IPS-18c (cell line): ENCODE measurements around the gene GRIN2A.

Experiments used
- H3K4me3 ChIP-seq: 2 replicates; pipeline ENCODE4 v1.7.0; 2013; ENCODE audit warnings: low read depth, mild to moderate bottlenecking, low read length, moderate library complexity; ENCODE audit not compliant: insufficient read depth
- H3K9me3 ChIP-seq: one replicate; pipeline ENCODE4 v1.6.1; 2013; ENCODE audit warnings: mild to moderate bottlenecking, low read length, moderate library complexity; ENCODE audit not compliant: control insufficient read depth, insufficient read depth

Gene GRIN2A

DNA sequence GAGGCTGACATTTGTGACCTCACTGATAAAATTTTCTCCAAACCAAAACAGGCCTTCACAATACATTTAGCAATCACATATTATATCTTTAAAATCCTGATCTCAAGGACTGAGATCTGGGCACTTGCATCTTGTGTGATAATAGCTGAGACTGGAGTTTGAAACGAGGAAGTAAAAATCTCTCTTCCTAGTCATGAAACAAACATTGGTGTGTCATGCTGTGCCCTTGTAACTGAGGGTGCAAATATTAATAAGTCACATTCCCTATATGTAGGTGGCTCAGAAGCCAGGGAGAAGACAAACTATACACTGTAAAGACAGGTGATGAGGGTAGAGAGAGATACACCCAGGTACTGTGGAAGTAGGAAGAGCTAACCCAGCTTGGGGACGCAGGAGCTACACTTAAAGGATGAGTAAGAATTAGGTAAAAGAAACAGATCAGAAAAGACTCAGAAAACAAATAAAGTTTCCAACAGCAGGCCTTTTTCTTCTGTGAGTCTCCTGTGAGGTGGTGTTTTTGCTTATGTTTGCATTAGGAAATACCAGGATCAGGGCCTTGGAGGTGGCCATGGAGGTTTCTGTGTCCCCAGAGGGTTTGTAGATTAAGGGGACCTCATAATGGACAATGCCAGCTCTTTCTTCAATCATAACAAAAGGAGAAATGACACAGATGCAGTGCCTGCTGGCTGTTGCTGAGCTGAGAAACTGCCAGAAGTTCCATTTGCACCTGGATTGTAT, 335.7 kb downstream of the GRIN2A start:
- no peak overlapping the region for H3K4me3 ChIP-seq
- H3K9me3 ChIP-seq, result no peaks in the 10 kb centered on the region

DNA sequence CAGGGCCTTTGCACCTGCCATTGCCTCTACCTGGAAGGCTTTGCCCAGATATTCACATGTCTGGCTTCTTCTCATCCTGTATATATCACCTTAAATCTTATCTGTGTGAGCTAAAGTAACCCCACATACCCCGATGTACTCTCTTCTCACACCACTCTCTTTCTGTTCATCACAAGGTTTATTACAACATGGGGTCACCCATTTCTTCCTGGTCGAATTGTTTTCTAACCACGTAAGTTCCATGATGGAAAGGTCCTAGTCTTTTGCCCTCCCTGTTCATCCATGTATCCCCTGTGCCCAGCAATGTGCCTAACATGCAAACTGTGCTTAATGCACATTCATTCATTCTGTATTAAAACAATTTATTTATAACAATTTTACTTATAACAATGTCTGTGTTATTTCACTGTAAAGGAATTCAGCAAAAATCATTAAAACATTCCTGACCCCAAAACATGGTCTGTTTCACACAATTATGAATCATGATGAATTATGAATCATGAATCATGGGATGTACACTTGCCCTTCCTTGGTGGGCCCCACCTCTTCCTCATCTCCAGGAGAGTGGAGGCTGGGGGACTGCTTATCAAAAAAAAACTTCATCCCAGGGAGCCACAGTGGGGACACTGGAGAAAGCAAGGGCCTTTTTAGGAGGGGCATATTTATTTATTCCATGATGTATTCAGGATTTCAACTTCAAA, 336.4 kb downstream of the GRIN2A start:
- Histone ChIP-seq H3K4me3 (no peak overlapping the region), H3K9me3 (no peaks in the 10 kb centered on the region)

DNA sequence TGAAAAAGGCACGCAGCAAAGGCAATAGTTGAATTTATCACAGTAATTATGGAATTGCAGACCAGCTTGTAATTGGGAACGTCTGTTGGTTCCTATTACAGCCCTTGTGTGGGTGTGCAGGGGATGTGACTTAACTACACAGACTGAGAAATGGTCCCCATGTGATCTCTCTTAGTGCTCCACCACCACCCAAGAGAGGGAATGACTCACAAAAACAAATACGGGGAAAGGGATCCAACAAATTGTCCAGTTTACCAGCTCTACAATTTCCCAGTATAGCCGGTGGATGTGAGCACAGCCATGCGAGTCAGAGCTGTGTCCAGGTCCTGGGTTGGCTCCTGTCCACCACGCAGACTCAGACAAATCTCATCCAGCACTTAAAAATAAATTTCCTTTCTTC, 337.9 kb downstream of the GRIN2A start:
- no peaks in the 10 kb centered on the region for H3K9me3 ChIP-seq
- no peak overlapping the region for H3K4me3 ChIP-seq

DNA sequence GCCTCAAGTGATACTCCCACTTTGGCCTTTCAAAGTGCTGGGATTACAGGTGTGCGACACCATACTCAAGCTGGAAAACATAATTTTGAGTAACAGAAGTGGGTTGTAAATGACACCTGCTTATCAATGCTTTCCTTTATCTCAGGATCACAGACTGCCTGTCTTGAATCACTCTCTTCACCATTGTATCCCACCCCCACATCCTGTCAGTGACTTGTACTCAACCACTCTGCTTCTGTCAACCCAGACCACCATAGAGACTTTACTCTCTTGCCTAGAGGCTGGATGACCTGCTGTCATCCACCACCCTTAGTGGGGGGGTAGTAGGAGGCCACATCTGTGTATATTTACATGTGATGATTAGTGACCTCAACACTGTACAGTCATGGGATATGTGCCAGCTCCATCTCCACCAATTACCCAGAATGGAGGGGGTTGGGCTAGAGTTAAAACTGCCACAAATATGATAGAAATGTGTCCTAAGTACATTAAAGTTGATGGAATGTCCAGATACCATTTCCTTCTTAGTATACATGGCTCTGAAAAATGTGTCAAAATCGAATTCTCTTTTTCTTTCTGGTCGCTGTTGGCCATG, 338.7 kb downstream of the GRIN2A start:
- no peak overlapping the region for H3K4me3 ChIP-seq
- H3K9me3 ChIP-seq, result no peaks in the 10 kb centered on the region

DNA sequence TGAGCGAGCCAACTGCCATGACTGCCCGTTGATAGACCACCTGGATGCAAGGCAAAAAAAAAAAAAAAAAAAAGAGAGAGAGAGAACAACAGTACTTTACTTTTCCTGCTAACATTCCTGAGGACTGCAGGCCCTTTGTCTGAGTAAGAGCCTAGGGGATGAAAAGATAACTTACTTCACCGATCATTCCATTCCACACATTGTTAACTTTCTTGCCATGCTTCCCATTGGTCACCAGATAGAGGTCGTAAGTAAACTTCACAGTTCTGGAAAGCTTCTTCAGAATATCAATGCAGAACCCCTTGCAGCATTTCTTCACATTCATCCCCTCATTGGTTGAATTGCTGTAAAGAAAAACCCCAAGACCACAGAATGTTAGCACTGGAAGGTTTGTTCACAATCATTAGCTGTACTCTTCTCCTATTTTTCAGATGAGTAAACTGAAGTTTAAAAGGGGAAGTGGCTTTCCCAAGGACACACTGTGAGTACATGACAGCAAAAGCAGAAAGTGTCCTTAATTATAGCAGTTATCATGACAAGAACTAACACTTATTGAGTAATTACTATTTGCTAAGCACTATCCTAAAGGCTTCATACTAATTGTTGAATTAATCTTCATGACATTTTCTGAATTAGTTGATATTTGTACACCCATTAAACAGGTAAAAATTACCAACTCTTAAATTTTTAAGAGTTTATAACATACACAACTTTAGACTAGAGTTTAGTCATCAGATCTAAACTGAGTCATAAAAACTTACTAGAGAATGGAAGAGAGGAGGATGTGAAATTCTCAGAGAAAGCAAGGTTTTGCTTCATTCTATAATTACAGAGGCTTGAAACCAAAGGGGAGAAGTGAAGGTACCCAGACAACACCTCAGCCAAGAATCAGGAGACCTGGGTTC, 341.2 kb downstream of the GRIN2A start:
- H3K4me3 ChIP-seq, result no peak overlapping the region
- H3K9me3 ChIP-seq, result no peaks in the 10 kb centered on the region

DNA sequence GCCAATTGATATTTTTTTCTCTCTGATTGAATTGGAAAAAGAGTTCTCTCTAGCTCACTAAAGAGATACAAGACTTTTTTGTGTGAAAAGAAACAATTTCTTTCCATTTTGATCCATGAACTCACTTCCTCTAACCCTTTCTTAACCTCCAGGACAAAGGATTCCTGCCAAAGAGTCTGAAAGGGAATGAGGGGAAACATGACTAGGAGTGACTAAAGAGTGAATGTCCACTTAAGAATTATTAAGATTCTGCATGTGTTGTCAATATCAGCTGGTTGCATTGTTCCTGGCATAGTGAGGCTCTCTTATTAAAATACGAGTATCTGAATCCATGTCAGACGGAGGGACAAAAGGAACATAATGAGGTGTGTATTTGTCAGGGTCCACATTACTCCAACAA, 344.7 kb downstream of the GRIN2A start:
- Histone ChIP-seq H3K9me3 (no peaks in the 10 kb centered on the region), H3K4me3 (no peak overlapping the region)

DNA sequence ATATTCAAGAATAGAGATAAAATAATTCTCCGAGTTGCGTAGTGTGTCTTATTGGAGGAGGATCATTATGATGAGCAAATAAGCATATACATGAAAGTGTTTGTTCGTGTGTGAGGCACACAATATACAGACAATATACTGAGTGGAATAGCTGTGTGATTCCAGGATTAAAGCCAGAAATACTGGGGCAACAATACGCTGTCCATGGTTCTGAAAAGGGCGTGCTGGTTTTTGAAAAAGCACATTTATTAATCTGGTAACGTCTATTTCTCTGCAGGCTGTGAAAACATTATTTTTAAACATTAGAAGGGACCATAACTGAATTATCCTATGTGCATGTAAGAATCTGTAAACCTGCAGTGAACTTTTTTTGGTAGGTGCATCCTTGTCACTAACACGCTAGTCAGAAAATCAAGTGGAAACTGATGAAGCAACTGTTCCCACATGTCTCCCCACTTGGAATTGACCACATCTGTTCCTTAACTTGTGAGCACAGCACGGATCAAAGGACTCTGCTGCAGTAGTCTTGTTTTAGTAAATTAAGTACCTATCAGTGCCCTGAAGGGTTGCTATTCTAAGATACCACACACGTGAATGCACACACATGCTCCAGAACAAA, 346.0 kb downstream of the GRIN2A start:
- Histone ChIP-seq H3K9me3 (no peaks in the 10 kb centered on the region), H3K4me3 (no peak overlapping the region)

DNA sequence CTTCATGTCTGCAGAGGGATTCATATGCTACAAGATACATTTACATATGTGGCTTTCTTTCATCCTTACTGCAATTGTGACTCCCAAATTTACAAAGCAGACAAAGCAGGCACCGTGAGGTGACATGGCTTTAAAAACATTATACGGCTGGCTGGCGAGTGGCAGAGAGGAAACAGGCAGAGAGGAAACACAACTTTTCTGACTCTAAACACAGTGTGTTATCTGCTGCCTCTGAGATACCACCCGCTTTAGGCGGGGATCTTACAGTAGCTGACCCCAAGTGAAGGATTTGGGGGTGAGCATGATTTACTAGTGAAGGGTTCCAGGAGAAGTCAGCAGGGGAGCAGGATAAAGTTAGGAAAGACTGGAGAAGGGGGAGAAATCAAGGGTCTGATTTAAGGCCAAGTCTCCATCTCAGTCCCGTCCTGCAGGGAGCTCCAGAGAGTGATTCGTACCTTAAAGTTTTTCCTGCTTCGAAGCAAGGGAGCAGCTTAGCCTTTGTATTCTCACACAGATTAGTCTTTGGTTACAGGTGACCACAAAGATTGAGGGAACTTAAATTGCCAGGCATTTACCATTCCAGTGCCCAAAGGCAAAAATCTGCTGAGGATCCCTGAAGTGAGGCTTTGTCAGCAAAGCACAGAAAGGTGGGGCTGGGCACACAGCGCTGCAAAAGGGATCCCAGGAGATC, 355.0 kb downstream of the GRIN2A start:
- Histone ChIP-seq H3K9me3 (no peaks in the 10 kb centered on the region), H3K4me3 (no peak overlapping the region)

DNA sequence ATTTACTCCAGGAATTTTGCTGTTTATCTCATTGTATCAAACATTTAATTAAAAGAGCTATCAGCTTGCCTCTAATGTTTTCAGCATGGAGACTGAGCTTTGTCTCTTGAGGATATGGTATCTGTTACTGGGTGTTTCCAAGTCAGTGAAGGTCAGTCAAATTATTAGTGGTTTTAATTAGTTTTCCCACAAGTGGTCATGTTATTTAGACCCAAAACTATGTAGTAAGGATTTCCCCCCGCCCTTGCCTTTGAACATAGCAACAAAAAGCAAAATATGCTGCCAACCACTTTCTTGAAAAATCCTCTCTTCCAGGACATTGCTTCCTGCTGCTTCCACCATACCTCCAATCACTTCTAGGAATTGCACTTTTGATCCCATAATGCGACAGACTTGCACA, 355.6 kb downstream of the GRIN2A start:
- Histone ChIP-seq H3K9me3 (no peaks in the 10 kb centered on the region), H3K4me3 (no peak overlapping the region)

DNA sequence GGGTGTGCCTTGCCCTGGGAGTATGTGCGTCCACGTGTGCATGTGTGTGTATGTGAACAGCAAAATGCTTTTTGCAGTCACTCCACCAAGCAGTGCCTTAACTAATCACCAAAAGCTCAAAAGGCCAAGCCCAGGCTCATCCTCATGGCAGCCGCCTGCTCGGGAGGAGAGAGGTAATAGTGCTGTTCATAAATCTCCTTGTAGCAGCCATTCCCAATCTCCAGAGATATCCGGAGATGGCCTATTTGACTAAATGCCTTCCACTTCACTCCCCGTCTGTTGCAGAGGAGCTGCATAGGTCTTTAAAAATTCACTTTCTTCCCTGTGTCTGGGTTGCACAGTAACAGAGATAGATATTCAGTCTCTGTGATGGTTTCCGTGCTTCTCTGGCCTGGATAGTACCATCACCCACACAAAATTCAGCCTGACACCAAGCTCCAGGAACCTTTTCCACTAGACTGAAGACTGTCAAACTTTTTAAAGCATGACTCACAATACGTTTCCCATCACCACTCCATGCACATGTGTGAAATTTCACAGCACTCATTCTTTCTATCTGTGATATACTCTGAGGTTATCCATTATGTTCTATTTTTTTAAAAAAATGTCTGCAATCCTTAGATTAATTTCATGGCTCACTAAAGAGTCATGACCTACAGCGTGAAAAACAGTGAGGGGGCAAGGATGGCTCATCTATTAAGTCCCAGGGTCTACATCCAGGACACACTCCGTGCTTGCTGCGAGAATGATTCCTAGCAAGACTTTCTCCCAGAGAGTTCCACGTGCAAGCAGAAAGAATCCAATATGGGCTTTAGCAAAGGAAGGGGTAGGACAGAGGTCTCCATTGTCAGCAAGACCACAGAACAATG, 357.8 kb downstream of the GRIN2A start:
- Histone ChIP-seq H3K4me3 (no peak overlapping the region), H3K9me3 (no peaks in the 10 kb centered on the region)

DNA sequence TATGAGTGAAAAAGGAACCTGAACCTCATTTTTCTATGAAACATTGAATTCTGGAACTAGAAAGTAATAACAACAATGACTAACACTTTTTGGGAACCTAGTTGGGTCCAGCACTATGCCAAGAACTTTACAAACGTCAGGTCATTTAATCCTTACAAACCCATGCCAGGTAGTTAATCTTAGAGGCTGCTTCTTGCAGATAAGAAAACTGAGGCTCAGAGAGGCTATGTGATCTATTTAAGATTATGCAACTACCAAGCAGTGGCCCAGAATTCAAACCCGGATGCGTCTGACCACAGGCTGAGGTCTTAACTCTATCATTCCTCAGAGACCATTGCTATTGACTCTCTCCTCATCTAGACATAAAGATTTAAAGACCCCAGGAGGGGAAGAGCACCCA, 358.7 kb downstream of the GRIN2A start:
- H3K4me3 ChIP-seq, result no peak overlapping the region
- H3K9me3 ChIP-seq, result no peaks in the 10 kb centered on the region

DNA sequence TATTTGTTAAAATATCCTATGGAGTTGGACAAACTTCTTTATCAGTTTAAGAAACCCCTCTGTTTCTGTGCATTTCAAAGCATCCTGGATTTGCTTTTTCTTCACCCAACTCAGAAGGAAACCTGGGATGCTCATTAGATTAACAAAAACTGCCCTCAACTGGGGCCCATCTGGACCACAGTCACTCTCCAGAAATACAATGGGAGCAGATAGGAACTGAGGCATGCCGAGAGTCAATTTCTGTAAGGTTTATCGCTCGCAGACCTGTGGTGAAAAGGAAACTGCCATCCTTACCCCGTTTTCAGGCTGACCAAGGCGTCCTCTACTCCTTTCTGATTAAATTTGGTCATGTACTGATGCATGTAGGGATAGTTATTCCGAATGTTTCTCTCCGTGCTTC, 360.3 kb downstream of the GRIN2A start:
- Histone ChIP-seq H3K9me3 (no peaks in the 10 kb centered on the region), H3K4me3 (no peak overlapping the region)

DNA sequence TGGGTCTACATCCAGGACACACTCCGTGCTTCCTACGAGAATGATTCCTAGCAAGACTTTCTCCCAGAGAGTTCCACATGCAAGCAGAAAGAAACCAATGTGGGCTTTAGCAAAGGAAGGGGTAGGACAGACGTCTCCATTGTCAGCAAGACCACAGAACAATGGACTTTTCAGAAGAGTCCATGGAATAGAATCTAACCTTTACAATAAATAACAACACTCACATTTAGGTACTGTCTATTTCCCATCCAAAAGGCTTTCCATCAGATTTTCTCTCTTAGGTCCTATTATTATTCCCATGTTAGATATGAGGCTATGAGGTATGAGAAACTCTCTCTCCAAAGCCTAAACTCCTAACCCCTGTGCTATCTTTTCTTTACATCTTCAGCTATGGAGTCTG, 360.9 kb downstream of the GRIN2A start:
- Histone ChIP-seq H3K9me3 (no peaks in the 10 kb centered on the region), H3K4me3 (no peak overlapping the region)

DNA sequence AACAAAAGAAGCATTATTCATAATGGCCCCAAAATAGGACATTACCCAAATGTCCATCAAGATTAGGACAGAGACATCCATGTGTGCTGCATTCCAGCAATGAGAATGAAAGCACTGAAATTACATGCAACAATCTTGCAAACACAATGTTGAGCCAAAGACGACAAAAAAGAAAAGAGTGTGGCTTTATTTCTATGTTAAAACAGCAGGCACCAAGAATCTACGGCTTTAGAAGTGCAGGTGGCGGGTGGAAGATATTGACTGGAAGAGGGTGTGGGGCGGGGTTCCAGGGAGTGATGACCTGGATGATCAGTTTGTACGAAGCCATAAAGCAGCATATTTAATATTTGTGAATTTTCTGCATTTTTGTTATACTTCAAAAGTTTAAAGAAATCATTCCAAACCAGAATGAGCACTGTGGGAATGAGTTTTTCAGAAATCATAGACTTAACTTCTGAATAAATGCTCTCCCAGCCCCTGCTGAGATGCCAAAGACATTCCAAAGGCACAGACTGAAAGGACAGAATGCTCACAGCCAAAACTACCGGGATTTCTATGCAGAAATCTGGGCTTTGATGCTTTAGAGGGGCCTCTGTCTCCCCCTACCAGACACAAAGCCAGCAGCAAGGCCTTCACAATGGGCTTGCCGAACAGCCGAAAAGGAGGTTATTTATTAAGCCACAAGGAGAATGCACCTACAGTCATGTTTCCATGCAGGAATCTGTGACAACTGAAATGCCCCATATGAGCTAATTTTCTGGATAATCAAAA, 361.6 kb downstream of the GRIN2A start:
- H3K4me3 ChIP-seq, result no peak overlapping the region
- no peaks in the 10 kb centered on the region for H3K9me3 ChIP-seq

DNA sequence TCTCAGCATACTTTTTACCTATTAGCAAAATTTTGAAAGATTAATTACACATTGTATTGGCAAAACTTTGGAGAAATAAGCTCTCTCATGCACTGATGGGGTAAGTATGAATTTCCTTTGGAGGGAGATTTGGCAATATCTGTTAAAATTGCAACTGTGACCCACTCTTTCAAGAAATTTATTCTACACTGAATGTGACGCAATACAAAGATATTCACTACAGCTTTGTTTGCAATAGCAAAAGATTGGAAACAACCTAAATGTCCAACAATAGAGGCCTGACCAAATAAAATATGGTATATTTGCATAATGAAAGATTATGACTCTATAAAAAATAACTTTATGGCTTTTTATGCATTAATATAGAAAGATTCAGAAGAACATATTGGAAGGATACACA, 363.5 kb downstream of the GRIN2A start:
- H3K4me3 ChIP-seq, result no peak overlapping the region
- no peaks in the 10 kb centered on the region for H3K9me3 ChIP-seq
